Activated T-helper 2 cell treated with anti-CD3 and anti-CD28 coated beads, Interferon-gamma antibody, Interleukin-2, Interleukin-4, amounts not matched to agents 10 μg/mL and 5 μg/mL and 100 μg/mL, durations not matched to agents 14 hours and 24 hours and 36 hours (primary cell): Measurements from ENCODE around the gene ZNF217. TPM values are rescaled to one million over a fixed set of nuclear protein-coding genes. Genes with fewer than 3 reads are reported as not detected.
"Not testable (repeated sequence)": the region's sequence is repeated elsewhere in the genome, so short reads cannot be mapped to it uniquely, and the experiment has no call there.

ENCODE experiments used
- DNase-seq: peaks from one replicate; pipeline ENCODE4 v3.0.0; 2021; ENCODE audit warnings: low spot score
- H3K27ac Mint-ChIP-seq: one replicate; pipeline ENCODE4 v1.8.0; 2021; ENCODE audit warnings: mixed read lengths
- H3K27me3 Mint-ChIP-seq: one replicate; pipeline ENCODE4 v1.8.0; 2021; ENCODE audit warnings: low read depth, mixed read lengths
- H3K36me3 Mint-ChIP-seq: one replicate; pipeline ENCODE4 v1.8.0; 2021; ENCODE audit warnings: low read depth, mixed read lengths
- H3K4me1 Mint-ChIP-seq: one replicate; pipeline ENCODE4 v1.8.0; 2021; ENCODE audit warnings: low read depth, mixed read lengths
- H3K4me3 Mint-ChIP-seq: one replicate; pipeline ENCODE4 v1.8.0; 2021; ENCODE audit warnings: low read depth, mild to moderate bottlenecking, moderate library complexity, mixed read lengths
- H3K9me3 Mint-ChIP-seq: one replicate; pipeline ENCODE4 v1.8.0; 2021; ENCODE audit warnings: mixed read lengths
- intact Hi-C: fragments of 100-400 bp; cut with micrococcal nuclease; formaldehyde crosslinking; loops from one replicate; pipeline ENCODE4 v1.15.1; 2023
- total RNA-seq: library from RNA; stranded (reverse); gene quantifications from 2 replicates; pipeline ENCODE4 v1.2.3, GENCODE V29; 2022

The ZNF217 gene
- total RNA-seq, 1 donor from 2014 or later, result 55.4 TPM

- no peak overlapping the region for H3K4me3 Mint-ChIP-seq
- no peaks in the 10 kb centered on the region for H3K9me3 Mint-ChIP-seq
- no peak for DNase-seq
- no peak overlapping the region for H3K27ac Mint-ChIP-seq
- H3K27me3 Mint-ChIP-seq, result no peaks in the 10 kb centered on the region
- intact Hi-C loops, result no loop called here
- peaks cover 18% of the 10 kb centered on the region for H3K4me1 Mint-ChIP-seq
- no peaks in the 10 kb centered on the region for H3K36me3 Mint-ChIP-seq
Observed at GRCh38 chr20:53628076-53628475, 34.4 kb upstream of the ZNF217 start.

GRCh38 chr20:53627001-53627400 is 33.4 kb upstream of the ZNF217 start:
- H3K9me3 Mint-ChIP-seq, H3K27me3 Mint-ChIP-seq, H3K4me3 Mint-ChIP-seq, H3K27ac Mint-ChIP-seq, H3K36me3 Mint-ChIP-seq, intact Hi-C loops, DNase-seq: not testable (repeated sequence)
- peaks cover 27% of the 10 kb centered on the region for H3K4me1 Mint-ChIP-seq

GRCh38 chr20:53626584-53626983 is 32.9 kb upstream of the ZNF217 start:
- Mint-ChIP-seq H3K9me3 (no peaks in the 10 kb centered on the region), H3K36me3 (no peaks in the 10 kb centered on the region), H3K27ac (no peak overlapping the region), H3K4me3 (no peak overlapping the region), H3K27me3 (no peaks in the 10 kb centered on the region), H3K4me1 (peaks cover 29% of the 10 kb centered on the region)
- intact Hi-C loops, result no loop called here
- no peak for DNase-seq

GRCh38 chr20:53625311-53626129 is 31.9 kb upstream of the ZNF217 start:
- Mint-ChIP-seq H3K4me1 (peaks cover 35% of the 10 kb centered on the region), H3K4me3 (no peak overlapping the region), H3K36me3 (no peaks in the 10 kb centered on the region), H3K9me3 (no peaks in the 10 kb centered on the region), H3K27ac (no peak overlapping the region), H3K27me3 (no peaks in the 10 kb centered on the region)
- DNase-seq, result no peak
- intact Hi-C loops, result no loop called here

GRCh38 chr20:53624927-53625250 is 31.2 kb upstream of the ZNF217 start:
- H3K4me3 Mint-ChIP-seq, H3K27ac Mint-ChIP-seq, H3K36me3 Mint-ChIP-seq, H3K27me3 Mint-ChIP-seq, DNase-seq, H3K9me3 Mint-ChIP-seq: not testable (repeated sequence)
- intact Hi-C loops, result loop anchor here (5.0 kb wide), 2 partner anchors 32 to 38 kb away; no protein-coding TSS in a partner anchor
- H3K4me1 Mint-ChIP-seq, result peaks cover 35% of the 10 kb centered on the region

- Mint-ChIP-seq H3K9me3 (no peaks in the 10 kb centered on the region), H3K36me3 (no peaks in the 10 kb centered on the region), H3K27ac (peak overlapping the region; percentile 95), H3K4me3 (peak overlapping the region; percentile 73), H3K4me1 (peaks cover 37% of the 10 kb centered on the region), H3K27me3 (no peaks in the 10 kb centered on the region)
- intact Hi-C loops, result loop anchor here (1.0 to 5.0 kb wide), 4 partner anchors 14 to 36 kb away; no protein-coding TSS in a partner anchor
- peak; percentile 32 for DNase-seq
Observed at GRCh38 chr20:53623454-53624211, 30.0 kb upstream of the ZNF217 start.

- Mint-ChIP-seq H3K27ac (peak overlapping the region; percentile 95), H3K4me3 (peak overlapping the region; percentile 73), H3K4me1 (peaks cover 37% of the 10 kb centered on the region), H3K9me3 (no peaks in the 10 kb centered on the region), H3K27me3 (no peaks in the 10 kb centered on the region), H3K36me3 (no peaks in the 10 kb centered on the region)
- intact Hi-C loops, result loop anchor here (1.0 to 5.0 kb wide), 4 partner anchors 14 to 36 kb away; no protein-coding TSS in a partner anchor
- no peak for DNase-seq
Observed at GRCh38 chr20:53623134-53623453, 29.5 kb upstream of the ZNF217 start.

- Mint-ChIP-seq H3K36me3 (no peaks in the 10 kb centered on the region), H3K4me3 (peak overlapping the region; percentile 73), H3K27ac (peak overlapping the region; percentile 95), H3K9me3 (no peaks in the 10 kb centered on the region), H3K27me3 (no peaks in the 10 kb centered on the region), H3K4me1 (peaks cover 37% of the 10 kb centered on the region)
- intact Hi-C loops, result loop anchor here (1.0 to 5.0 kb wide), 4 partner anchors 13 to 35 kb away; no protein-coding TSS in a partner anchor
- DNase-seq, result no peak
Observed at GRCh38 chr20:53622247-53623133, 28.9 kb upstream of the ZNF217 start.

GRCh38 chr20:53621482-53622246 is 28.0 kb upstream of the ZNF217 start:
- Mint-ChIP-seq H3K9me3 (no peaks in the 10 kb centered on the region), H3K27me3 (no peaks in the 10 kb centered on the region), H3K4me3 (no peak overlapping the region), H3K4me1 (peaks cover 37% of the 10 kb centered on the region), H3K36me3 (no peaks in the 10 kb centered on the region), H3K27ac (peak overlapping the region; percentile 95)
- intact Hi-C loops, result loop anchor here (2.0 to 5.0 kb wide), 3 partner anchors 21 to 36 kb away; no protein-coding TSS in a partner anchor
- DNase-seq, result no peak

GRCh38 chr20:53618490-53619000 is 24.9 kb upstream of the ZNF217 start:
- H3K36me3 Mint-ChIP-seq, H3K27me3 Mint-ChIP-seq, H3K9me3 Mint-ChIP-seq, H3K27ac Mint-ChIP-seq, intact Hi-C loops, DNase-seq, H3K4me3 Mint-ChIP-seq: not testable (repeated sequence)
- peaks cover 31% of the 10 kb centered on the region for H3K4me1 Mint-ChIP-seq

GRCh38 chr20:53617791-53618489 is 24.3 kb upstream of the ZNF217 start:
- H3K36me3 Mint-ChIP-seq, result no peaks in the 10 kb centered on the region
- H3K4me1 Mint-ChIP-seq, result peaks cover 28% of the 10 kb centered on the region
- no peaks in the 10 kb centered on the region for H3K9me3 Mint-ChIP-seq
- no peak overlapping the region for H3K4me3 Mint-ChIP-seq
- no peak overlapping the region for H3K27ac Mint-ChIP-seq
- H3K27me3 Mint-ChIP-seq, result no peaks in the 10 kb centered on the region
- intact Hi-C loops, result no loop called here
- DNase-seq, result no peak
